ENCODE results near the gene OGFOD1.

The OGFOD1 gene

DNA sequence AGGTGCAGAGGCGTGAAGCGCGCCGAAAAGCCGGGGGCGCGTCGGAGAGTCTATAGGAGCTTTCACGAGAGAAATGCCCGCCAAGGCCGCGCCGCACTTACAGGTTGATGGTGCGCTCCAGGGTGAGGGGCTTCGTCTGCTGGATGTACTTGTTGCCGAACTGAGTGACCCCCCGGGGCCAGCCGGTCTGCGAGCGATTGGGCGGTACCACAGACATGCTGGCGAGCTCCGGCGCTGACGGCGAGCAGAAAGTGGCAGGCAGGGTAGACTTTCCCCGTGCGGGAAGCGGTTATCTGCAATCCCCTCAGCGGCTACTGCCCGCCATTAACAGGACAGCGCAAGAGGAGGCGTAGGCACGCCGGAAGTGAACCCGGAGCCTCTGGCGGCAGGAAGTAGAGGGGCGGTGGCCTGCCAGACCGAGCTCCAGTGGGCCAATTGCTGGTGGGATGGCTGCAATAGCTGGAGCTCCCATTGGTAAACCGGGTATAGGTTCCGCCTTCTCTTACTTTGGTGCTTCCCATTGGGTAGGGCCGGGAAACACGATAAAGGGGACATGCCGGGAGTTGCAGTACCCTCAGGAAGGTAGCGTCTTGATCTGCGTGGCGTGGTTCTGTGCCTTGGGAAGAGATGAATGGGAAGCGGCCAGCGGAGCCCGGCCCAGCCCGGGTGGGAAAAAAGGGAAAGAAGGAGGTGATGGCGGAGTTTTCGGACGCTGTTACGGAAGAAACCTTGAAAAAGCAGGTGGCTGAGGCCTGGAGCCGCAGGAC, at the start of gene OGFOD1, which contains the start of gene NUDT21:
Gene OGFOD1, plus strand, starts transcription at position 569 of the 767 bp plus-strand sequence. Its CDS starts 59 bp downstream, at position 628.
Gene NUDT21, minus strand, starts transcription at position 347 of the 767 bp plus-strand sequence. Its CDS starts 130 bp downstream, at position 217.
- peak; percentile 59 to 98 for DNase-seq

DNA sequence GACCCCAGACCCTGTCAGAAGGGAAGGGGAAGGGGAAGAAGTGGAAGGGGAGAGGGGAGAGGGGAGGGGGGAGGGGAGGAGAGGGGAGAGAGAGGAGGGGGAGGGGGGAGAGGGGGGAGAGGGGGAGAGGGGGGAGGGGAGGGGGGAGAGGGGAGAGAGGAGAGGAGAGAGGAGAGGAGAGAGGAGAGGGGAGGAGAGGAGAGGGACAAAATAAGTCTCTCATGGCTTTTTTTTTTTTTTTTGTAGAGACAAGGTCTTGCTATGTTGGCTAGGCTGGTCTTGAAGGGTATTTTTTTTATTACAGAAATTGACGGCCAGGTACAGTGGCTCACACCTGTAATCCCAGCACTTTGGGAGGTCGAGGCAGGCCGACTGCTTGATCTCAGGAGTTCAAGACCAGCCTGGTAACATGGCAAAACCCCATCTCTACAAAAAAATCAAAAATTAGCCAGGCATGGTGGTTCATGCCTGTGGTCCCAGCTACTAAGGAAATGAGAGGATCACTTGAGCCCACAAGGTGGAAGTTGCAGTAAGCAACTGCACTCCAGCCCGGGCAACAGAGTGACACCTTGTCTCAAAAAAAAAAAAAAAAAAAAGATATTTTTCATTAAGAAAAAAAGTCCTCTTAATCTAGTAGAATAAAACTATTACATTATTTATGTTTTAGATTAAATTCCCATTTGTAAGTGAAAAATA, 45.2 kb upstream of the OGFOD1 start:
- no peak for DNase-seq

DNA sequence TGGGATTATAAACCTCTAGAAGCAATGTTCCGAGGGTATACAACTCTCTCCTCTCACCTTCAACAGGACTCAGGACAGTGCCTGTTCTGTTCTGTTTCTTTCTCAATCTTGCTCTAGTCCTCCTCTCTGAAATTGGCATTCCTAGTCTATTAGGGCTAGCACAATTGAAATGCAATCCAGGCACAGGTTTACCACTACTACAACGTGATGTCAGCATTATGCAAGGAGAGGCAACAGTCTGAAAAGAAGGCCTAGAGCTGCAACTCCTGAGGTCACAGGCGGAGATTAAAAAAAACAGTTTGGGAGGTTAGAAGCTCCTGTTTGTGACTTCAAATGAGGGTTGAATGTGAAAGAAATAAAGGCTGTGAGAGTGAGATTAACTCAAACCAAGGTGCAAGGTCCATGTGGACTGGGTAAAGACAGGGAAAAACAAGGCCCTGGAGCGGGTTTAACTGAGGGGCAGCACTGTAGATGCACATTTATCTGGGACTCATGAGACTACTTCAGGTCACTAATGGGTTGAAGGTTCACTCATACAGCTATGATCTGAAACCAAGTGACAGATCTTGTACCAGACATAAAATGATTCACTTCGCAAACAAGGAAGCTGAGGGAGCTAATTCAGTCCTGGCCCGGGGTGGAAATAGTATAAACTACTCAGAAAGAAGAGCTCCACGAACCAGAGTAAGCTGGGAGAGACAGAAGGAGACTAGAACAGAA, 42.8 kb upstream of the OGFOD1 start:
- no peak for DNase-seq

DNA sequence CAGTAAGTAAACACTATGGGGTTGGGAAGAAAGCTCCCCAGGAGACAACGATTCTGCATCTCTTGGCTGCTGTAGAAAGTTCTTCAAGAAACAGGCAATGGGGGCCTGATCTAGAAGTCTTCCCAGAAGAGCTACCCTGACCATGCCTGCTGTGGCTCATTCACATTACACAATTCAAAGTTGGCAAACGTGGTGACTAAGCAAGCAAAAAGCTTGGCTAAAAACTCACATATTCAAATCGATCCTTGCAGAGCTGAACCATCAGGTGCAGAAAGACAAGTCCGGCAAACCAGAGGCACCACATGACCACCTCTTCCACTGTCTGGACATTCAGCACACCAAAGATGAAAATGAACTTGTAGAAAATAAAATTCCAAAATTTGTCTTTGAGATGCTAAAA, 42.2 kb upstream of the OGFOD1 start:
- no peak for DNase-seq

DNA sequence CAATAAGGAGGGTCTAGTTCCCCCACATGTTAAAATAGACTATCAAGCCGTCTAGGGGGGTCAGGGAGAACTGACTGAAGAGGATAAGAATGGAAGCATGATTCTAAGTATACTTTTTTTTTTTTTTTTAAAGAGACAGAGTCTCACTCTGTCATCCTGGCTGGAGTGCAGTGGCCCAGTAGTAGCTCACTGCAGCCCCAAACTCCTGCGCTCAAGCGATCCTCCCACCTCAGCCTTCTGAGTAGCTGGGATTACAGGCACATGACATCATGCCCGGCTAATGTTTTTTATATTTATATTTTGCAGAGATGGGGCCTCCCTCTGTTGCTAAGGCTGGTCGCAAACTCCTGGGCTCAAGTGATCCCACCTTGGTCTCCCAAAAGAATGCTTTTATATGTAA, 40.2 kb upstream of the OGFOD1 start:
- no peak for DNase-seq

DNA sequence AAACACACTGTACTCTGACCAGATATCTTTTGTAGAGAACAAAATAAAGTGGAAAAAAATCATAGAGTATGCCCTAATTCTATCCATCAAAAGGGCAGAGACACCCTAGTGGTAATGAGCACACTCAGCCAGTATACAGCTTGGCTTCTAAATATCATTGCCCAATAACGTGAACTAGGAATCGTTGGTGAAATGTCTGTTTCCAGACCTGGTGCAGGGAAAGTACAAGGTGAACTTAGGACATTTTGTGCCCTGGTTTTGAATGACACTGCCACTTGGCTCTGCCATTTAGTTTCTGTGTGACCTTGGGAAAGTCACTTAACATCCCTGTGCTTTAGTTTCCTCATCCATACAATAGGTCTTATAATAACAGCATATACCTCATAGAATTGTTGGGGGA, 39.7 kb upstream of the OGFOD1 start:
- no peak for DNase-seq

DNA sequence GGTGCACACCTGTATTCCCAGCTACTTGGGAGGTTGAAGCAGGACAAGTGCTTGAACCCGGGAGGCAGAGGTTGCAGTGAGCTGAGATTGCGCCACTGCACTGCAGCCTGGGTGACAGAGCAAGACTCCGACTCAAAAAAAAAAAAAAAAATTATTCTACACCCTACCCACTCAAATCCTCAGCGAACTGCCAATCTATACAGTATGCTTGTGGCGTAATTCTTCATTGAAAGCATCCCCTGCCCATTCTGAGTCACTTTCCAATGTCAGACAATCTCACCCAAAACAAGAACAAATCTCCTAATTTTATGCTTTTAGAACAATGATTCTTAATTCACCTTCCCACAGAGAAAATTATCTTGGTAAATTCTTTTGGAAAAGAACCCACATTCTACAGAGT, 38.0 kb upstream of the OGFOD1 start:
- DNase-seq: no peak

DNA sequence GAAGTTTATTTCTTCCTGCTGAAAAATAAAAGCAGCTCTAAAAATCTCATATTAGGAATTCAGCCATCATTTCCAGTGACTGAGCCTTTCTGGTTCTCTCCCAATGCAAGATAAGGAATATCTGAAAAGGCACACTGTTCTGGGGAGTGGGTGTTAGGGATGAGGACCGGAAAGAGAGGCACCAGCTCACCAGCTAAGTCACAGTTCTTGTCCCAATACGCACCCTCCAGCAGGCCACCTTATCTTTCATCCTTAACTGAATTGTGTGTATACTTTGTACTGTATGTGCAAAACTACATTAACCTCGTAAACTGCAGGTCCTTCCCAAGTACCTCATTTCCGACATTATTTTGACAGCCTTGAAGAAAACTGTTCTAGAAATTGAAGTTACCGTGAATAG, 37.0 kb upstream of the OGFOD1 start:
- DNase-seq: no peak

DNA sequence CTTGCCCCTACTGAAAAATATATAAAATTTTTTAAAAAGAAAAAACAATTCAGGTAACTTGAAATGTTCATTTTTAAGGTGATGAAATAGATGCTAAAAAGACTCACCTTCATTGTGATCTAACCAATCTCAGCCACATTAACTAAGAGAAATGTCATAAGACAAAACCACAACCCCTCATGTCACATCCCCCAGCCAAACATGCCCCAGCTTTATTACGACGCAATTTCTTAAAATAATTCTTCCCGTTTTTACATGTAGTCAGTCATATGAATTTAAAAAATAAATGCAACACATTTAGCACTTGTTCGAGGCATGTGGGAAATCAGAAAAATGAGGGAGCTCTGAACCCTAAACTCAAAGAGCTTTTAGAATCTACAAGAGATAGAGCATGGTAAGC, 35.5 kb upstream of the OGFOD1 start:
- DNase-seq: peak in 1 of 2 donors; percentile 23

DNA sequence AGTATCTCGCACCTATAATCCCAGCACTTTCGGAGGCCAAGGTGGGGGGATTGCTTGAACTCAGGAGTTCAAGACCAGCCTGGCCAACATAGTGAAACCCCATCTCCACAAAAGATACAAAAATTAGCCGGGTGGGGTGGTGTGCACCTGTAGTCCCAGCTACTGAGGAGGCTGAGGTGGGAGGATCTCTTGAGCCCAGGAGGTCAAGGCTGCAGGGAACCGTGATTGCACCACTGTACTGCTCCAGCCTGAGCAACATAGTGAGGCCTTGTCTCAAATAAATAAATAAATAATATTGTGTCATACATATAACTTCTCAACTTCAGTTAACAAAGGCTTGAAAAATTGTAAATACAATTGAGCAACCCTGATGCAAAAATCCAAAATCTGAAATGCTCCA, 34.2 kb upstream of the OGFOD1 start:
- no peak for DNase-seq

DNA sequence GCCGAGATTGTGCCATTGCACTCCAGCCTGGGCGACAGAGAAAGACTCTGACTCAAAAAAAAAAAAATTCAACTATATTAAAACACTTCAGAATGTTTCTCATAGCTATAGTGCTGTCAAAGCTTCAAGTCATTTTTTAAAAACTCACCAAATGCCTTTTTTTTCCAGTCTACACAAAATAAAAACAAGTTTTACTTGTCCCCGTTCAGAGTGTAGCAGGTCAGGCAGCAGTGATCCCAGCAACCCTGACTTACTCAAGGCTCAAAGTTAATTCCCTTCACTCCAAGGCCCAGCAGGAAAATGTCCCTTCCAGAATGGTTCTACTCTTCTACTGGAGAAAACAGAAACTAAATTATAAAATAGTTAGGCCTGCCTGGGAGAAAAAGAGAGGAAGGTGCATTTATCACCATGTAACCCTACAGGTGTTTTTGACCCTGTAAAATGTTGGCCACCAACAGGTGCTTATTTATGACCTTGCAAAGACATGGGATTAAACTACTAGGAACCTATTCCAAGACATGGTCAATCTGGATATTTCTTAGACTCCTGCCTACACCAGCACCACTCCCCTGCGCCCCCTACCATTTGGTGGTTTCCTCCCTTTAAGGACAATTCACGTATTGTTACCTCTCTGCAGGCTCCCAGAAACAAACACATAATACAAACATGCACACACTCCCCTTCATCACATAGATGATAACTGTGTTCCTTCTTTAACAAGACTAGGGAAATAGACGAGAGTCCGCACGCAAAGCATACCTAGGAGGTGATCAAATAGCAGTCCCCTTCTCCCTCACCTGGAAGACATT, 31.4 kb upstream of the OGFOD1 start:
- DNase-seq: no peak

DNA sequence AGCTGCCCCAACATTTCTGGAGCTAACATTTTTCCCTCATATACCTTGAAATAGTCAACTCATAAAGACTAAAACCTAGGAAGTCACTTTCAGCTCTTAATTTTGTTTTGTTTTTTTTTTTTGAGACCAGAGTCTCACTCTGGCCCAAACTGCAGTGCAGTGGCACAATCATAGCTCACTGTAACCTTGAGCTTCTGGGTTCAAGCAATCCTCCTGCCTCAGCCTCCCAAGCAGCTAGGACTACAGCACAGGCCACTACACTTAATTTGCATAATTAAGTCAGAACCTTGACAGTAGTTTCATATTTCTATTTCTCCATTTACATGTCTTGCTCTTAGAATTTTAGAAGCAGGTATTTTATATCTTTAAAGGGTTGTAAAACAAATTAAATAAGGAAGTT, 30.7 kb upstream of the OGFOD1 start:
- no peak for DNase-seq

DNA sequence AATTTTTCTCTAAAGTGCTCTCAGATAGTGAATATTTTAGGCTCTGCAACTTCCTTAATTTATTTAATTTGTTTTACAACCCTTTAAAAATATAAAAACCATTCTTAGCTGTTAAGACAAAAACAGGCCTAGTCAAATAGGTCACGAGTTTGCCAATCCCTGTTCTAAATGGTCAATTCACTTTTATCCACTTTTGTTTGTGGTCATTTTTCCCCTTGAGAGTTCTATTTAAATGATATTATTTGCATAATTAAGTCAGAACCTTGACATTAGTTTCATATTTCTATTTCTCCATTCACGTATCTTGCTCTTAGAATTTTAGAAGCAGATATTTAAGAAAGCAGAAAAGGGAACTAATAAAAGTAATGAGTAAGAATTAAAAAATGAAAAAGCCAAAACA, 30.0 kb upstream of the OGFOD1 start:
- no peak for DNase-seq

DNA sequence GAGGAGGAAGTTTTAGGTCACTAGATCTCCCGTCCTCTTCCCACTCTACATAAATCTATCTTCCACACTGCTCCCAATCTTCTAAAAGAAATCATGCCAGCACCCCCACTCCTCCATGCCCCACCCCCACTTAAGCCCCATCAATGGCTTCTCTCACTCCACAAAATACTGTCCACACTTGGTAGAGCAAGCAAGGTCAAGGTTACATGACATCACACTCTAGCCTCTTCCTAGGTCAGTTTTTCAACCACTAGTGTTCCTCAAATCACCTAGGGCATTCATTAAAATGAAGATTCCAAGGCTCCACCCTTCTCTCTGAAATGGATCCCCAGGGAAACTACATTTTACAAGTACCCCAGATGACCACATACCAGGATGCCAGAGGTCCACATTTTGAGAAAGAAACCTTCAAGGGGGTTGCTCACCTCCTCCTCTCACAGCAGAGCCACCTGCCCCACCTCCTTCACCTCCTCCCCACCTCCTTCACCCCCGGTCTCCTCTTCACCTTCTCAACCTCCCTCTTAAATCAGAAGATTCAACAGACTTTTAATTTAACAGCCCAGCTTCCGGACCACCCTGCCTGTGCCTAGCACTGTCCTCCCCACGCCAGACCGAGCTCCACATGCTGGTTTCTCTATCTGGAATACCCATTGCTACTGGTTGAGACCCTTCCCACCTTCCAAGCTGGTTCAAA, 29.2 kb upstream of the OGFOD1 start:
- no peak for DNase-seq

DNA sequence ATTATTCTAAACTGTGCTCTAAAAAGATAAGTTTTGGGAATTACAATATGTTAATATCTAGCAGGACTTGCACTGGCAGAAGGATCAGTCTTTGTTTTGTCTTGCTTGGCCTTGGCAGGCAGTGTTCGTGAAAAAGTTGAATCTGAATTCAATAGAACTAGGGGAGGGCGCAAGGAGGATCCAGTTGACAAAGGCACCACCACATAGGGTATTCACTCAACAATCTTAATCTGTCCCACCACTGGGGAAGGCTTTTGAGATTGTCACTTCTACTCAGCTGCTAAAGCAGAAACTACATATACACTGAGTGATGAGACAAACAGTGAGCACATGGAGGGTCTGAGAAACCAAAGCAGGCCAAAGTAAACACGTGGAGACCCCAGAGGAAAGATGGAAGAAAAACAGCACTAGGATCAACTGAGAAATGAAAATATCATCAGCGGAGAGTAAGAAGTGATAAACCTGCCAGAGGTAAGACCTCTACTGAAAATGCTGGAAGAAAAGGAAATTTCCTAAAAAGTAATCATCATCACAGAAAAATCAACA, 28.4 kb upstream of the OGFOD1 start:
- no peak for DNase-seq

DNA sequence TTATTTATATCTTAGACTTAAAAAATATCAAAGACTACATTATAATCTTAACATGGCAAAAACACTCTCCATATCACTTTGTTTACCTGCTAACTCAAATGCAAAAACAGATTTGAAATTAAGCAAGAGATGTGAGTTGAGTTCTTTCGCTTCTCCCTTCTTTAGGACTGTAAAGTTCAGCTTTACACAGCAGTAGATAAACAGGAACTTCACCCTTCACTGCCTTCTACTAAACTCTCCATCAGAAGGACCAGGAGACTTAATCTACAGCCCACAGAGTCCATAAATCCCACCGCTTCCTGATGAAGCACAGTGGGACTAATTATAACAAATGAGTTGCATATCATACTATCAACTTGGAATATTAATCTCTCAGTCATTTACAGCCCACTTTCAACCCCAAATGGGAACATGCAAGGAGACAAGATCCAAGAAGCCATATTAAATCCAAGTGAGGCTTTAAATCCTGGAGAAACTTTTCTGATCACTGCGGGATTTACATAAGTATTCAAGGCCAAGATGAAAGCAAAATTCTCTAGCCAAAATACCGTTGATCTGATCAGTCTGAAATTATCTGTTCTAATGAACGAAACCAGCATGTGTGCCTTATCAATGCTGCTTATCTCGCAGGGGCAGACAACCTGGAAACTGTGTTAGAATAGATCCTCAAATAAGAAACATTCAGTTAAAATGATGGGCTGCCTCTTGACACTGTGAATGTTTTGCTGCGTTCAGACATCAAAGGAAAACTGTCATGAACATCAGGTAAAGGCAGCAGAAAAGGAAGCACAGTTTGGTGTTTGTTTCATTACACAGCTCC, 27.6 kb upstream of the OGFOD1 start:
- DNase-seq: no peak

DNA sequence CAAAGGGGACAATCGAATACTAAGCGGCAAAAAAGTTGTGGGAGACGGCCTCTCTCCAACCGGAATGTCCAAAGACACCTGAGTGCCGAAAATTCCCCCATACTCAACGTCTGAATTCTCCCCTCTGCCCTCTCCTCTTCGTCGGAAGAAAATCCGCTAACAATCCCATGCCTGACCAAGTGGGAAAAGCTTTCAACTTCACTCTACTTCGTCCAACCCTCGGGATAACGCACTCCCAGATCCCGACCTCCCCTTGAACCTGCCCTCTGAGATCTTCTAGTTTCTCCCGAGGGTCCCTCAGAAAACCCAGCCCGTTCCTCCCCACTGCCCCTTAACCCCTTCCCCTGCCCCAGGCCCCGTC, 27.0 kb upstream of the OGFOD1 start:
- no peak for DNase-seq

DNA sequence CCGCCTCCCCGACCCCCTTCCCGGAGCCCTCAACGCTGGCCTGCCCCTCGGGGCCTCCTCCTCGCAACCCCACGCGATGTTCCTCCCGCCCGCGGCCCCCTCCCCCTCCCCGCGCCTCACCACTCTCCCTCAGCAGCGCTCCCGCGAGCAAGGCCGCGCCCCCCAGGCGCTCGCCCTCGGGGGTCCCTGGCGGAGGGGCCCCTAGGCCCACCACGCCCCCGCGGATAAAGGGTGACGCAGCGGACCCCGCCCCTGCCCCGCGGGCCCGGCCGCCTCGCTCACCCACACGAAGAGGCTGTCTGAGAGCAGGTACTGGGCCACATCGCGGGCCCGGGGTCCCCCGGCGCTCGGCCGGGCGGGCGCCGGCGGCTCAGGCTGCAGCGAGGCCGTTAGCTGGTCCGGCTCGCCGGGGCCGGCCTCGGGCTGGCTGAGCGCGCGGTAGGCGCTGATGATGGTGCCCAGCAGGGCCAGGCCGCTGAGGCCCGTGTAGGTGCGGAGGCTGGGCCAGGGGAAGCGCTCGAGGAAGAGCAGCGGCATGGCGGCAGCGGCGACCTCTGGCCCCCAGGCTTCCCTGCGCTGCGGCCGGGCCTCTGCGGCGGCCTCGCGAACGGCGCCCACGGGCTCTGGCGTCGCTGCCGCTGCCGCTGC, 26.4 kb upstream of the OGFOD1 start:
- peak in 1 of 2 donors; percentile 50 for DNase-seq

DNA sequence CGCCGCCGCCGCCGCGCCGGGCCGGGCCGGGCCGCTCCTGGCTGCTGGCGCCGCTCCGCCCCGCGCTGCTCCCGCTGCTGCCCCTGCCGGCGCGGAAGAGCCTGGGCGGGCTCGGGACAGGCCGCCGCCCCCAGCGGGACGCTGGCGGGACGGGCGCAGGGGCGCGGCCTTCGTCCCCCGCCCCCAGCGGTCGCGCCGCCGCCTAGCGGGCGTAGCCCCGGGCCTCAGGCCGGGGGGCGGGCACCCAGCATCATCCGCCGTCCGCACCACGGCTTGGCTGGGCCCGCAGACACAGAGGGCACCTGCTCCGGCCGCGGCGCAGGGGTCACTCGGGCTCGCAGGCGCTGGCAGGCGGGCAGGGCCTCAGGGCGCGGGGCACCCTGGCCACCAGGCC, 25.9 kb upstream of the OGFOD1 start, which contains the start of gene AMFR:
Gene AMFR, minus strand, starts transcription at position 107 of the 394 bp plus-strand sequence. CDS start 218 bp downstream, outside the sequence.
- peak; percentile 41 to 50 for DNase-seq

DNA sequence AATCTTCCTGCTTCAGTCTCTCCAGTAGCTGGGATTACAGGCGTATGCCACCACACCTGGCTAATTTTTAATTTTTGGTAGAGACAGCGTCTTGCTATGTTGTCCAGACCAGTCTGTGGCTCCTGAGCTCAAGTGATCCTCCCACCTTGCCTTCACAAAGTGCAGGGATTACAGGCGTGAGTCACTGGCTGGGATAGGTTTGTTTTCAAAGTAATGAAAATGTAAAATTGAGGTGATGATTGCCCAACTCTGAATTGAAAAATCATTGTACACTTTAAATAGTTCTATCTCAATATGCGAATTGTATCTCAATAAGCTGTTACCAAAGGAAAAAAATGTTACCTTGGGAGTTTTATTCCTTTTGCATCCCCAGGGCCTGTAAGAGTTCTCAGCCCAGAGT, 24.8 kb upstream of the OGFOD1 start:
- no peak for DNase-seq

Measured in bone marrow (tissue), 2 donors.